ENCODE measurements around the gene TTC31.

TTC31 gene

GRCh38 chr2:74527741-74528140, 44.9 kb downstream of the TTC31 start:
- DNase-seq, result no peak

DNA sequence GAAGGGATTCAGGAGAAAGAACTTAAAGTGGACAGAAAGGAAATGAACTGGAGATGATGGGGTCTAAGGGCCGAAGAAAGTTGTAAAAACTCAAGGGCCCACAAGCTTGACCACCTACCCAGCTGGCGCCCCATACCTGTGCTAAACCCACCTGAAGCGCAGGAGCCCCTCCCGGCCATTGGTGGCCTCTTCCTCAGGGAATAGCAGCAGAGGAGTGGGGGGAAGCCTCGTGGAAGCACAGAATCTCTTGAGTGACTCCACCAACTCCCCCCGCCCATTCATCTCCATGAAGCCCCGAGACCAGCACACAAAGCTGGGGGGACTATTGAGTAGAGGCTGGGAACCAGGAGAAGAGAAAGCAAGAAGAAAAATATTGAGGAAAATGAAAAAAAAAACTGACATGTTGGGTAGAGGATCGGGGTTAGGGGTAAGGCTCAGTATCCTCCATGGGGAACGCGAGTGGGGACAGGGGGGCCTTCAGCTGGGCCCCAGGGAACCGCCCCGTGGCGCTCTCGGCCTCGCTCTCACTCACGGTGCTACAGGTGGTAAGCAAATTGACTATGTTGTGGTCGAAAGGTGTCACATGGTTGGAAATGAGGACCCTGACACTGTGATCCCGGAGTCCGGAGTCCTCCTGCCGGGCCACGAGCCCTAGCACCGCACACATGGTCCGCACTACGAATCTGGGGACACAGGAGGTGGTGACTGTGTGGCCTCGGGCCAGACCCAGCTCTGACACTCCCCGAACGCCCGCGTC, 45.9 kb downstream of the TTC31 start:
- no peak for DNase-seq

GRCh38 chr2:74529357-74530238, 46.7 kb downstream of the TTC31 start, which contains the start of the genes AUP1 and HTRA2:
AUP1 (minus strand) TSS chr2:74529706; CDS start chr2:74529629, 77 bp downstream.
HTRA2 (plus strand) TSS chr2:74529933; CDS start chr2:74530007, 74 bp downstream.
- peak; percentile 98 for DNase-seq

DNA sequence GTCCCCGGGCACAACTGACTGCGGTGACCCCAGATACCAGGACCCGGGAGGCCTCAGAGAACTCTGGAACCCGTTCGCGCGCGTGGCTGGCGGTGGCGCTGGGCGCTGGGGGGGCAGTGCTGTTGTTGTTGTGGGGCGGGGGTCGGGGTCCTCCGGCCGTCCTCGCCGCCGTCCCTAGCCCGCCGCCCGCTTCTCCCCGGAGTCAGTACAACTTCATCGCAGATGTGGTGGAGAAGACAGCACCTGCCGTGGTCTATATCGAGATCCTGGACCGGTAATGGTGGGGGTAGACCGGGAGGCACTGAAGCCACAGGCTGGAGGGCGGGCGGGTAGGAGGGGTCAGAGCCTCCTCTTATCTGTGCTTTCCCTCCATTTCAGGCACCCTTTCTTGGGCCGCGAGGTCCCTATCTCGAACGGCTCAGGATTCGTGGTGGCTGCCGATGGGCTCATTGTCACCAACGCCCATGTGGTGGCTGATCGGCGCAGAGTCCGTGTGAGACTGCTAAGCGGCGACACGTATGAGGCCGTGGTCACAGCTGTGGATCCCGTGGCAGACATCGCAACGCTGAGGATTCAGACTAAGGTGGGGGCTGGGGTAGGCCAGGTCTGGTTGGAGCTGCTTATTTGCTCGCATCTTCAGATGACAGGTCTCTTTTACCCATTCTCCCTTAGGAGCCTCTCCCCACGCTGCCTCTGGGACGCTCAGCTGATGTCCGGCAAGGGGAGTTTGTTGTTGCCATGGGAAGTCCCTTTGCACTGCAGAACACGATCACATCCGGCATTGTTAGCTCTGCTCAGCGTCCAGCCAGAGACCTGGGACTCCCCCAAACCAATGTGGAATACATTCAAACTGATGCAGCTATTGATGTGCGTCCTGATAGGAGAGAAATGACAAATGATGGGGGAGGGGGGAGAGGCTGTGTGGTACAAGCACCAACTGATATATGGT, 47.6 kb downstream of the TTC31 start:
- DNase-seq, result peak; percentile 27

DNA sequence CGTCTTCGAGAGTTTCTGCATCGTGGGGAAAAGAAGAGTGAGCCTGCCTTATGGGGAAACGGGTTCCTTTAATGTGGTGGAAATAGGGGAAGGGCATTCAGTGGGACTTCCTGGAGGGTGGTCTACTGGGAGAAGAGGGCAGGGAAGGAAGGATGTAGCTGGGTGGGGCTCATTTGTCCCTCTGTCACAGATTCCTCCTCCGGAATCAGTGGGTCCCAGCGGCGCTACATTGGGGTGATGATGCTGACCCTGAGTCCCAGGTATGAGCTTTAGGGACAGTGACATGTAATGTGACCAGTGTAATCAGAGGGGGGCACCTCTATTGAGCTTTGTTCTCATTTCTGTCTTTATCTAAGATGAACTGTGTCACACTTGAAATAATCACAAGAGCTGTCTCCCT, 48.8 kb downstream of the TTC31 start:
- no peak for DNase-seq

GRCh38 chr2:74532222-74532621, 49.3 kb downstream of the TTC31 start:
- peak; percentile 47 for DNase-seq

GRCh38 chr2:74533464-74533863, 50.6 kb downstream of the TTC31 start:
- DNase-seq, result no peak

DNA sequence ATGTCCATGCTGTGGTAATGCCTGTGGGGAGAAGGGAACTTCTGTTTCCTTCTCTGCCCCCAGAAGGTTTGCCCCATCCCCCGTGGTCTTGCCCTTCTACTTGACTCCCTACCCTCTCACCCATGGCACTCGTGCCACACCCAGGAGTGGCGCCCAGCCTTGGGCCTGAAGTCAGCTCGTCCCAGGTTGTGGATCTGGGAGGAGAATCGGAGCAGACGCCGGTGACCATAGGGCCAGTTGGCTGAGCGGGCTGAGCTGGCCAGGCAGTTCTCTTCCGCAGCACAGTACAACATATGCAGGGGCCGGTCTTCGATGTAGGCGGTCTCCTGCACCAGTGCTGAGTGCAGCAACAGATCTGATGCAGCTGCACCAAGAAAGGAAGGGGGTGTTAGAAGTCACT, 51.5 kb downstream of the TTC31 start:
- DNase-seq, result no peak

- no peak for DNase-seq
These were observed 52.6 kb downstream of the TTC31 start for GRCh38 chr2:74535440-74535965.

DNA sequence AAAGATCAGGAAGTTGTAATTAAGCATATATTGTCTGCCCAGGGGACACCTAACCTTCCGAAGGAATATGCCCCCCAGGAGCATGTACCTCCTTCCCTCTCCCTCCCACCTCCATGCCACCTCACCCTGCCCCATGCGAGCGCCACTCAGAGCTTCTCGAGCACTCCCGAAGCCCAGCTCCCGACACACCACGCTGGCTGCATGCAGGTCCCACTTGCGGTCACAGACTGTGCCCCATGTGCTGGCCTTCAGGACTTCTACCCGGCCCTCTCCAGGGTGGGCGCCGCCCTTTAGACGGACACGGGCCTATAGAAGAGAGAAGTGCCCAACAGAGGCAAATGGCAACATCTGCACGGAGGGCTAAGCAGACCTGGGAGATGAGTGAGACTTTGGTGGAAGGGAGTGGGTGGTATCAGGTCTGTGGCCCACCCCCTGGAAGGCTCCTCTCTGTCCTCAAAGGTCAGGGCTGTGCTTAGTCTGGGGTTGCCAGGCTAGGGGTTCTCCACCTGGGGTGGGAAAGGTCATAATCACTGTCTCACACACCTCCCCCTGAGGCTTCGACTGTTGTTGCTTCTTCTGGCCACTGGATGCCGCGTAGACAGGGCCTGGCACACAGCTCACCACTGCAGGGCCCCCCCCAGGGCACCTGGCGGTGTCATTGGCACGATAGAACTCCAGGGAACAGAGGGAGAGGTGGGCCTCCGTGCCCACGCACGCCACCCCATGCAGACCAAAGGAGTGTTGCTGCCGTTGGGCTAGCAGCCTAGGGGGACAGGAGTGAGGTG, 53.5 kb downstream of the TTC31 start:
- no peak for DNase-seq

DNA sequence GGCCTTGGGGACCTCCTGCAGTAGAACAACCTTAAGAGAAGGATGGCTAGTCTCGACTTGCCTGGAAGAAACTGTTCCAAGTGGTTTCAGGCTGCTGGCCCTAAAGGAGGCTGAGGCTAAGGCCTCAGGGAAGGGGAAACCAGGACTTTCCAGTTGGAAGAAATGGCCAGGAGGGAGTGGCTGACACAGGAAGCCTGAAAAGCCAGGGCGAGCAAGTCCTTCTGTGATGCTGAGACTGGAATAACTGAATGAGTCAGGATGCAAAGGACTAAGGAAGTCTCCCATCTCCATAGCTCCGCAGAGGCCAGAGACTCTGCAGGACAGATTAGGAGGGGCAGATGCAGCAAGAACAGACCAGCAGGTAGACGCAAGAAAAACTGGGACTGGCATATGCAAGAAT, 54.3 kb downstream of the TTC31 start:
- DNase-seq, result no peak

- no peak for DNase-seq
These were observed 56.0 kb downstream of the TTC31 start for GRCh38 chr2:74538881-74539339.

GRCh38 chr2:74540291-74540690, 57.4 kb downstream of the TTC31 start:
- DNase-seq, result no peak

DNA sequence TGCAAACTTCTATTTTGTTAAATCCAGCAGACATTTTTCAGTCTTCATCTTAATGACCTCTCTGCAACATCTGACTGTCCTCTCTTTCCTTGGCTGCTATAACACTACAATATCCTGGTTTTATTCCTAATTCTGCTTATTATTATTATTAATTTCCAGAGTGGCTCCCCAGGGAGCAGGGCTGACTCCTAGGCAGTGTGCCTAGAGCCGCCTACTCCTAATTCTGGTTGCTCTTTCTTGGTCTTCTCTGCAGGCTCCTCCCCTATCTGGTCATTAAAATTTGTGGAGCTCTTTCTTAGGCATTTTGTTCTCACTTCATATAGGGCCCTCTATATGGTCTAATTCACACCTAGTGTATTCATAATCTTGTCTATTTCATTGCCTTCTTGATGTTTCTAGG, 60.1 kb downstream of the TTC31 start:
- no peak for DNase-seq
